Measurements from ENCODE around the gene CACNA1I. TPM values are rescaled to one million over a fixed set of nuclear protein-coding genes. Genes with fewer than 3 reads are reported as not detected.

Gene CACNA1I
- total RNA-seq, 1 experiment from 2014 or later: 0.03 TPM

- no peaks in the 10 kb centered on the region for H3K27me3 ChIP-seq (replicated peaks)
- H3K36me3 ChIP-seq: peaks cover 65% of the 10 kb centered on the region
- H3K4me3 ChIP-seq: no peak overlapping the region
- peaks cover 40% of the 10 kb centered on the region for H3K4me1 ChIP-seq (replicated peaks)
- H3K27ac ChIP-seq: no peak overlapping the region
- no peaks in the 10 kb centered on the region for H3K9me3 ChIP-seq (replicated peaks)
- no peak for DNase-seq (ENCODE audit: low read depth in 1 of 2, low spot score in 2 of 2)
Observed at GRCh38 chr22:39530116-39530515, 40.4 kb upstream of the CACNA1I start.

- Histone ChIP-seq H3K27me3 (replicated peaks) (no peaks in the 10 kb centered on the region), H3K36me3 (peaks cover 58% of the 10 kb centered on the region), H3K27ac (no peak overlapping the region), H3K4me1 (replicated peaks) (peaks cover 40% of the 10 kb centered on the region), H3K4me3 (no peak overlapping the region), H3K9me3 (replicated peaks) (no peaks in the 10 kb centered on the region)
- DNase-seq (ENCODE audit: low read depth in 1 of 2, low spot score in 2 of 2): peak in 1 of 2 experiments; percentile 41
Observed at GRCh38 chr22:39530692-39531331, 39.7 kb upstream of the CACNA1I start.

GRCh38 chr22:39532215-39533073, 38.1 kb upstream of the CACNA1I start, which contains the start of gene RPS19BP1:
RPS19BP1 (minus strand) TSS chr22:39532748; CDS start chr22:39532738, 10 bp downstream.
- no peaks in the 10 kb centered on the region for H3K27me3 ChIP-seq (replicated peaks)
- peak within 1 kb of the TSS; percentile 76 for H3K4me3 ChIP-seq
- H3K9me3 ChIP-seq (replicated peaks): no peaks in the 10 kb centered on the region
- H3K27ac ChIP-seq: peak within 1 kb of the TSS; percentile 29
- H3K4me1 ChIP-seq (replicated peaks): peaks cover 40% of the 10 kb centered on the region
- peak; percentile 99 for DNase-seq (ENCODE audit: low read depth in 1 of 2, low spot score in 2 of 2)
- peaks cover 47% of the 10 kb centered on the region for H3K36me3 ChIP-seq

GRCh38 chr22:39534092-39534506, 36.5 kb upstream of the CACNA1I start:
- Histone ChIP-seq H3K4me3 (no peak overlapping the region), H3K27ac (no peak overlapping the region), H3K9me3 (replicated peaks) (no peaks in the 10 kb centered on the region), H3K4me1 (replicated peaks) (peaks cover 28% of the 10 kb centered on the region), H3K27me3 (replicated peaks) (no peaks in the 10 kb centered on the region), H3K36me3 (peaks cover 31% of the 10 kb centered on the region)
- no peak for DNase-seq (ENCODE audit: low read depth in 1 of 2, low spot score in 2 of 2)

- no peak overlapping the region for H3K27ac ChIP-seq
- H3K27me3 ChIP-seq (replicated peaks): no peaks in the 10 kb centered on the region
- no peak overlapping the region for H3K4me3 ChIP-seq
- peaks cover 22% of the 10 kb centered on the region for H3K4me1 ChIP-seq (replicated peaks)
- DNase-seq (ENCODE audit: low read depth in 1 of 2, low spot score in 2 of 2): peak; percentile 70 to 86
- H3K9me3 ChIP-seq (replicated peaks): no peaks in the 10 kb centered on the region
- H3K36me3 ChIP-seq: peaks cover 24% of the 10 kb centered on the region
Observed at GRCh38 chr22:39534591-39535356, 35.8 kb upstream of the CACNA1I start.

GRCh38 chr22:39535357-39535725, 35.2 kb upstream of the CACNA1I start:
- Histone ChIP-seq H3K36me3 (peaks cover 18% of the 10 kb centered on the region), H3K27ac (no peak overlapping the region), H3K4me3 (no peak overlapping the region), H3K27me3 (replicated peaks) (no peaks in the 10 kb centered on the region), H3K4me1 (replicated peaks) (peaks cover 22% of the 10 kb centered on the region), H3K9me3 (replicated peaks) (no peaks in the 10 kb centered on the region)
- no peak for DNase-seq (ENCODE audit: low read depth in 1 of 2, low spot score in 2 of 2)

- H3K9me3 ChIP-seq (replicated peaks): no peaks in the 10 kb centered on the region
- no peak for DNase-seq (ENCODE audit: low read depth in 1 of 2, low spot score in 2 of 2)
- H3K4me1 ChIP-seq (replicated peaks): peaks cover 20% of the 10 kb centered on the region
- no peak overlapping the region for H3K27ac ChIP-seq
- H3K27me3 ChIP-seq (replicated peaks): no peaks in the 10 kb centered on the region
- no peak overlapping the region for H3K4me3 ChIP-seq
- peaks cover 14% of the 10 kb centered on the region for H3K36me3 ChIP-seq
Observed at GRCh38 chr22:39535831-39536449, 34.6 kb upstream of the CACNA1I start.

- H3K36me3 ChIP-seq: peaks cover 7% of the 10 kb centered on the region
- H3K4me1 ChIP-seq (replicated peaks): peaks cover 12% of the 10 kb centered on the region
- no peak overlapping the region for H3K4me3 ChIP-seq
- DNase-seq (ENCODE audit: low read depth in 1 of 2, low spot score in 2 of 2): no peak
- no peaks in the 10 kb centered on the region for H3K9me3 ChIP-seq (replicated peaks)
- H3K27ac ChIP-seq: no peak overlapping the region
- H3K27me3 ChIP-seq (replicated peaks): no peaks in the 10 kb centered on the region
Observed at GRCh38 chr22:39536711-39537110, 33.8 kb upstream of the CACNA1I start.

GRCh38 chr22:39537975-39538374, 32.6 kb upstream of the CACNA1I start:
- Histone ChIP-seq H3K27me3 (replicated peaks) (0 out of 2 replicates have a peak, but pooled peaks cover 1% of the 10 kb centered on the region), H3K4me1 (replicated peaks) (peaks cover 8% of the 10 kb centered on the region), H3K36me3 (no peaks in the 10 kb centered on the region), H3K27ac (no peak overlapping the region), H3K4me3 (no peak overlapping the region), H3K9me3 (replicated peaks) (no peaks in the 10 kb centered on the region)
- DNase-seq (ENCODE audit: low read depth in 1 of 2, low spot score in 2 of 2): no peak

- peaks cover 14% of the 10 kb centered on the region for H3K27me3 ChIP-seq (replicated peaks)
- DNase-seq (ENCODE audit: low read depth in 1 of 2, low spot score in 2 of 2): peak in 1 of 2 experiments; percentile 34
- H3K9me3 ChIP-seq (replicated peaks): no peaks in the 10 kb centered on the region
- H3K4me1 ChIP-seq (replicated peaks): no peaks in the 10 kb centered on the region
- no peaks in the 10 kb centered on the region for H3K36me3 ChIP-seq
- H3K4me3 ChIP-seq: no peak overlapping the region
- no peak overlapping the region for H3K27ac ChIP-seq
Observed at GRCh38 chr22:39543095-39543494, 27.5 kb upstream of the CACNA1I start.

GRCh38 chr22:39545386-39546365, 24.9 kb upstream of the CACNA1I start:
- Histone ChIP-seq H3K27ac (no peak overlapping the region), H3K4me3 (no peak overlapping the region), H3K36me3 (no peaks in the 10 kb centered on the region), H3K4me1 (replicated peaks) (no peaks in the 10 kb centered on the region), H3K27me3 (replicated peaks) (peaks cover 17% of the 10 kb centered on the region), H3K9me3 (replicated peaks) (no peaks in the 10 kb centered on the region)
- DNase-seq (ENCODE audit: low read depth in 1 of 2, low spot score in 2 of 2): peak in 1 of 2 experiments; percentile 20

- Histone ChIP-seq H3K27ac (no peak overlapping the region), H3K9me3 (replicated peaks) (no peaks in the 10 kb centered on the region), H3K27me3 (replicated peaks) (peaks cover 23% of the 10 kb centered on the region), H3K4me3 (no peak overlapping the region), H3K4me1 (replicated peaks) (no peaks in the 10 kb centered on the region), H3K36me3 (no peaks in the 10 kb centered on the region)
- peak in 1 of 2 experiments; percentile 21 for DNase-seq (ENCODE audit: low read depth in 1 of 2, low spot score in 2 of 2)
Observed at GRCh38 chr22:39546889-39547586, 23.5 kb upstream of the CACNA1I start.
